Chondrocyte (in vitro differentiated cells): ENCODE results near the gene RIC8B. TPM values are rescaled to one million over a fixed set of nuclear protein-coding genes. Genes with fewer than 3 reads are reported as not detected.

Experiments used
- DNase-seq: peaks from one replicate; pipeline ENCODE4 v3.0.0; 2021; ENCODE audit warnings: mixed read lengths, low spot score
- H3K27ac Mint-ChIP-seq: one replicate; pipeline ENCODE4 v1.8.0; 2021; ENCODE audit warnings: mild to moderate bottlenecking, moderate library complexity, mixed read lengths; ENCODE audit not compliant: unreplicated experiment
- H3K27me3 Mint-ChIP-seq: 2 replicates; pipeline ENCODE4 v1.8.0; 2021; ENCODE audit warnings: low read depth, mixed read lengths
- H3K36me3 Mint-ChIP-seq: 2 replicates; pipeline ENCODE4 v1.8.0; 2021; ENCODE audit warnings: low read depth, mixed read lengths
- H3K4me1 Mint-ChIP-seq: 2 replicates; pipeline ENCODE4 v1.8.0; 2021; ENCODE audit warnings: low read depth, mild to moderate bottlenecking, mixed read lengths
- H3K4me3 Mint-ChIP-seq: one replicate; pipeline ENCODE4 v1.8.0; 2021; ENCODE audit warnings: mild to moderate bottlenecking, moderate library complexity, mixed read lengths; ENCODE audit not compliant: unreplicated experiment
- H3K9me3 Mint-ChIP-seq: 2 replicates; pipeline ENCODE4 v1.8.0; 2021; ENCODE audit warnings: low read depth, mixed read lengths
- total RNA-seq: library from RNA; stranded (reverse); gene quantifications from 3 replicates; pipeline ENCODE4 v1.2.1, GENCODE V29; 2021
- TF ChIP-seq, protein P1 (sequence below): fragments of 200-600 bp; sonication (generic); IDR thresholded peaks from 2 replicates; pipeline ENCODE4 v1.5.0; 2021; ENCODE audit warnings: antibody characterized with exemption, mild to moderate bottlenecking, moderate library complexity

RIC8B gene
- total RNA-seq, 1 donor from 2014 or later = 12.3 TPM

DNA sequence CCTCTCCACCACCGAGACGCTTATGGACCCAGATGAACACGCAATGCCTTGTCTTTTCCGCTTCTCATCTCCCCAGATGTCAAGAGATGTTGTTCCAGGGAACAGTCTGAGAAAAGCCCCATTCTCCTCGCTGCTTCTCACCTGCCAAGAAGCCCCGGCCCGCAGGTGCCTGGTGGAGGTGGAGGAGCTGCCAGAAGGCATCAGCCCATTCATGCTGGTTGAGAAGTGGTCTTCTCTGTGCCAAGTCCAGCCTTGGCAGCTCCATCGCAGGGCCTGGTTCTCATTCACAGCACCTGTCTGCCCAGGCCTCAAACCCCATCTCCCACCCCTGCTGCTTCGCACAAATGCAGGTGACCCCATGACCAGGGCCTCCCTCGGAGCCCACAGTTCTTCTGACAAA is 139.0 kb downstream of the RIC8B start:
- Mint-ChIP-seq H3K9me3 (no peaks in the 10 kb centered on the region), H3K36me3 (no peaks in the 10 kb centered on the region), H3K4me1 (no peaks in the 10 kb centered on the region), H3K27ac (no peak overlapping the region), H3K27me3 (no peaks in the 10 kb centered on the region), H3K4me3 (no peak overlapping the region)
- TF ChIP-seq, protein P1, sequence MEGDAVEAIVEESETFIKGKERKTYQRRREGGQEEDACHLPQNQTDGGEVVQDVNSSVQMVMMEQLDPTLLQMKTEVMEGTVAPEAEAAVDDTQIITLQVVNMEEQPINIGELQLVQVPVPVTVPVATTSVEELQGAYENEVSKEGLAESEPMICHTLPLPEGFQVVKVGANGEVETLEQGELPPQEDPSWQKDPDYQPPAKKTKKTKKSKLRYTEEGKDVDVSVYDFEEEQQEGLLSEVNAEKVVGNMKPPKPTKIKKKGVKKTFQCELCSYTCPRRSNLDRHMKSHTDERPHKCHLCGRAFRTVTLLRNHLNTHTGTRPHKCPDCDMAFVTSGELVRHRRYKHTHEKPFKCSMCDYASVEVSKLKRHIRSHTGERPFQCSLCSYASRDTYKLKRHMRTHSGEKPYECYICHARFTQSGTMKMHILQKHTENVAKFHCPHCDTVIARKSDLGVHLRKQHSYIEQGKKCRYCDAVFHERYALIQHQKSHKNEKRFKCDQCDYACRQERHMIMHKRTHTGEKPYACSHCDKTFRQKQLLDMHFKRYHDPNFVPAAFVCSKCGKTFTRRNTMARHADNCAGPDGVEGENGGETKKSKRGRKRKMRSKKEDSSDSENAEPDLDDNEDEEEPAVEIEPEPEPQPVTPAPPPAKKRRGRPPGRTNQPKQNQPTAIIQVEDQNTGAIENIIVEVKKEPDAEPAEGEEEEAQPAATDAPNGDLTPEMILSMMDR = no peak
- no peak for DNase-seq

DNA sequence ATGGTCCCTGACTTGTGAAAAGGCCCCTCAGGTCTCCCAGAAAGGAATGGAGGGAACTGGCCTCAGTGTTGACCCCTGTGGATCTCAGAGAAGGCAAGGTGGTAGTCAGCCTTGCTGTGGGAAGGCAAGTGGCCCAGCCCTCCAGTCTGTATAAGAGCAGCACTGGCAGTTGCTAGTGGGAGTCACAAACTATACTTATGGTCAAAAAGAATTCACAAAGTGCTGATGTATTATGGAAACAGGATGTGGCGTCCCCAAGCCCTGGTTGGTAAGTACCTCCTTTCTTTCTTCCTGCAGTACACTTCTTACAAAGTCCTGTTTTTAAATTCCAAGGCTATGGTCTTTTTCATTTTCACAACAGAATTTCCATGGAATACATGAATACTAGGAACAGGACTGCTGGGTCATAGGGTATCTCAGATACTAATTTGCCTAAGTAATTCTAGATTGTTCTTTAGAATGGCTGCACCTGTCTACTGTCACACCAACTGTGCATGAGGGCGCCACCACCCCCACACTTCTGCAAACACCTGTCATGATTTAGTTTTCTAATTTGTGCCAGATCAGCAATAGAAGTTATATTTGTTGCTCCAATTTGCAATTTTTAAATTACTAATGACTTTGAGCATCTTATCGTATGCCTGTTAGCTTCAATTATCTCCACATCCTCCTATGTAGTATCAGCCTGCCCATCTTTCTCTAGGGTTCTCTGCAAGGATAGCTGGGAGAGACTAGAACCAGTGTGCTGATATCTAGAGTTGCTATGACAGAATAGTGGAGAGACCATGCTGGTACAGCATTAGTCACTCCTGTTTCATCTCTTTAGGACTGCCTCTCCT is 140.5 kb downstream of the RIC8B start:
- H3K4me3 Mint-ChIP-seq = no peak overlapping the region
- no peak for DNase-seq
- no peaks in the 10 kb centered on the region for H3K9me3 Mint-ChIP-seq
- H3K36me3 Mint-ChIP-seq = no peaks in the 10 kb centered on the region
- H3K27me3 Mint-ChIP-seq = no peaks in the 10 kb centered on the region
- peaks cover 2% of the 10 kb centered on the region for H3K4me1 Mint-ChIP-seq
- TF ChIP-seq, protein P1 = no peak
- H3K27ac Mint-ChIP-seq = no peak overlapping the region

DNA sequence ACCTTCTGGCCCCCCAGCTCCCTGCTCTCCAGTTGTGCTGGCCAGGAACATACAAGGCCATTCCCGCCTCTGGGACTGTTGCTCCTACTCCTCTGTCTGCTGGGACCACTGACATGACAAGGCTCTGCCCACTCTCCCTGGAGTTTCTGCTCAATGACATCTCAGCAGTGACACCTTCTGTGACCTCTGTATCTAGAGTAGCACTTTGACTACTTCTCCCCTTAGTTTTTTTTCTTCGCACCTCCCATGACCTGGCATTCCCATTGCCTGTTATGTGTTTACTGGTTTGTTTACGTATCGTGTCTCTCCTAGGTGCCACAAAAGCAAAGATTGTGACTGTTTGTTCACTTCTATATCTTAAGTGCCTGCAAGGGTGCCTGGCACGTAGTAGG is 141.1 kb downstream of the RIC8B start:
- DNase-seq = no peak
- H3K4me1 Mint-ChIP-seq = peaks cover 2% of the 10 kb centered on the region
- TF ChIP-seq, protein P1 = no peak
- H3K4me3 Mint-ChIP-seq = no peak overlapping the region
- H3K27me3 Mint-ChIP-seq = no peaks in the 10 kb centered on the region
- H3K9me3 Mint-ChIP-seq = no peaks in the 10 kb centered on the region
- H3K36me3 Mint-ChIP-seq = no peaks in the 10 kb centered on the region
- no peak overlapping the region for H3K27ac Mint-ChIP-seq

DNA sequence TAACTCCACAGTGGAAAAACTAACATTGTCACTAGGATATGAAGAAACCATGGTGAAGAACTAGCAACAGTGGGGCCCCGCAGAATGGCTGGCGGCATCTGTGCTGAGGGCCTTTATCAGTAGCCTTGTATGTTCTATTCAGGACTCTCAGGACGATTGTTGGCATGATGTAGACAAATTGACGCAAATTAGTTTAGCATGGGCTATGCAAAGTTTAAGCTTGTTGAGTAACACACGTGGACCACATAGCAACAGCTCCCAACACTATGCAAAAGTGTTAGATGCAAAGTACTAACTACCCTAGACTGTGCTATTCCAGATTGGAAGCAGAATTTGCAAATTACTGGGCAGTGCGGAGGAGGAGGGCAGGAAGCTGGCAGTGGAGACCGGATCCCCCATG is 143.0 kb downstream of the RIC8B start:
- H3K9me3 Mint-ChIP-seq = no peaks in the 10 kb centered on the region
- TF ChIP-seq, protein P1 = no peak
- H3K4me3 Mint-ChIP-seq = no peak overlapping the region
- H3K27me3 Mint-ChIP-seq = peaks cover 2% of the 10 kb centered on the region
- no peak overlapping the region for H3K27ac Mint-ChIP-seq
- H3K36me3 Mint-ChIP-seq = no peaks in the 10 kb centered on the region
- peaks cover 2% of the 10 kb centered on the region for H3K4me1 Mint-ChIP-seq
- DNase-seq = no peak

DNA sequence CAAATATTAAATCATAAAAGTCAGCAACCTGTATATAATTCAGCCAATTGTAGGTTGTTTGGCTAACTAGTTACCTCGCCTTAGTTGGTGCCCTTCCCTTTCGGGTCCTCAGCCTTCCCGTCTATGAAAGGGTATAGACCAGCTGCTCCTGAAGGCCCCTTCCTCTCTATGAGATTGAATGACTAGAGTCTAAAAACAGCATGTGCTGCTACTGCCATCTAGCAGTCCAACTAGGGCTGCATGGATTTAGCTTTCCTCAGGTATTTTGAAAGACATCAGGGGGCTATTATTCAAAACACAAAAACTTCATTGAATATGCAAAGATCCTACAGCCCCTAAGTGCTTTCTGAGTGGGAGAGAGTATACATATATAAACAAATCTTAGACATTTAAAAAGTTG is 144.3 kb downstream of the RIC8B start:
- peaks cover 9% of the 10 kb centered on the region for H3K27me3 Mint-ChIP-seq
- peaks cover 2% of the 10 kb centered on the region for H3K9me3 Mint-ChIP-seq
- TF ChIP-seq, protein P1 = peak; percentile 80
- no peaks in the 10 kb centered on the region for H3K36me3 Mint-ChIP-seq
- H3K27ac Mint-ChIP-seq = no peak overlapping the region
- no peak overlapping the region for H3K4me3 Mint-ChIP-seq
- DNase-seq = no peak
- H3K4me1 Mint-ChIP-seq = peaks cover 2% of the 10 kb centered on the region
